Limb (tissue), 2 donors: ENCODE measurements around the gene PPTC7.
"Not testable (repeated sequence)": the region's sequence is repeated elsewhere in the genome, so short reads cannot be mapped to it uniquely, and the experiment has no call there.

Experiments used
- DNase-seq, 2 donors: peaks; one replicate each; pipeline ENCODE4 v3.0.0-alpha.2; 2016; ENCODE audit errors: extremely low spot score in 2 of 2

Gene PPTC7

GRCh38 chr12:110587102-110587501, 4.0 kb upstream of the PPTC7 start:
- DNase-seq: not testable (repeated sequence)

GRCh38 chr12:110585231-110585799, 2.2 kb upstream of the PPTC7 start:
- no peak for DNase-seq

GRCh38 chr12:110582276-110583136, 612 bp downstream of the PPTC7 start:
- peak in 1 of 2 donors; percentile 81 for DNase-seq

- DNase-seq: no peak
Observed at GRCh38 chr12:110581931-110582275, 1.2 kb downstream of the PPTC7 start.

GRCh38 chr12:110579535-110580253, 3.4 kb downstream of the PPTC7 start:
- DNase-seq: no peak

GRCh38 chr12:110578694-110579534, 4.2 kb downstream of the PPTC7 start:
- no peak for DNase-seq

- no peak for DNase-seq
Observed at GRCh38 chr12:110577864-110578693, 5.0 kb downstream of the PPTC7 start.

GRCh38 chr12:110576504-110576903, 6.6 kb downstream of the PPTC7 start:
- no peak for DNase-seq

GRCh38 chr12:110575326-110575725, 7.8 kb downstream of the PPTC7 start:
- no peak for DNase-seq

- DNase-seq: not testable (repeated sequence)
Observed at GRCh38 chr12:110574717-110575230, 8.3 kb downstream of the PPTC7 start.

- DNase-seq: no peak
Observed at GRCh38 chr12:110574044-110574443, 9.1 kb downstream of the PPTC7 start.

- DNase-seq: not testable (repeated sequence)
Observed at GRCh38 chr12:110570798-110571197, 12.3 kb downstream of the PPTC7 start.

GRCh38 chr12:110569838-110570237, 13.3 kb downstream of the PPTC7 start:
- DNase-seq: not testable (repeated sequence)

- no peak for DNase-seq
Observed at GRCh38 chr12:110568752-110569151, 14.4 kb downstream of the PPTC7 start.

GRCh38 chr12:110566993-110567392, 16.1 kb downstream of the PPTC7 start:
- DNase-seq: no peak

GRCh38 chr12:110565894-110566871, 16.9 kb downstream of the PPTC7 start:
- DNase-seq: no peak

GRCh38 chr12:110564471-110564991, 18.6 kb downstream of the PPTC7 start:
- no peak for DNase-seq

GRCh38 chr12:110563702-110564470, 19.2 kb downstream of the PPTC7 start:
- no peak for DNase-seq
